ELF-1 (cell line): ENCODE data around the gene OGT.
"Not testable (repeated sequence)": the region's sequence is repeated elsewhere in the genome, so short reads cannot be mapped to it uniquely, and the experiment has no call there.

Experiments
- DNase-seq: peaks from one replicate; pipeline ENCODE4 v3.0.0-alpha.2; 2016; ENCODE audit warnings: low read depth, low spot score

Gene OGT

DNA sequence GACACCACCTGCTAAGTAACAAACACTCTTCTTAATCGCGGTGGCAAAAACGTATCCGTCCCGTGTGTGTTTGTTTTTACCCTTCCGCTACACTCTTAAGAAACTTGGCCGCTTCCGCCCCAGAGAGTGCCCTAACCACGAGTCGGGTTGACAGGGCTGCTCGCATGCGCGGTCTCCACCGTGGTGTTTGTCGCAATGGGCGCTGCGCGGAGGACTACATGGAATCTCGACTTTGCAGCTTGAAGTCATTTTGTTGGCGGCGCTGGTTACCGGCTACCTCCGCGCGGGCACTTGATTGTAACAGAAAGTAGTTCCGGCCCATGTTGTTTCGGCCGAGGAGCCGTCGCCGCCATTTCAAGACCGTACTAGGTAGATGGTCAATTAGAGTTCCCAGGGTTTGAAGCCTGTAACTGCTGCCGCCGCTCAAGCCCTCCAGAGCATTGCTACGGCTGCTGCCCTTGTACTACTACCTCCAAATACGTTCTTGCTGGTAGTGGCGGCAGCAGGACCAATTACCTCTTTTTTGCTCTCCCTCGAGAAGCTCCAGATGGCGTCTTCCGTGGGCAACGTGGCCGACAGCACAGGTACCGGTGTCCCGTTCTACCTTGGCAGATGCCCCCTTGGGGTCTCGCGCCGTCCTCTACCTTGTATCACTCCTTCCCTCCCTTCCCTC lies at the start of gene OGT:
Gene OGT, plus strand, starts transcription at position 352 of the 673 bp plus-strand sequence. Its CDS starts 196 bp downstream, at position 548.
- DNase-seq, result peak; percentile 99

- no peak for DNase-seq
Observed at GRCh38 chrX:71487814-71488213, 45.1 kb upstream of the OGT start.

DNA sequence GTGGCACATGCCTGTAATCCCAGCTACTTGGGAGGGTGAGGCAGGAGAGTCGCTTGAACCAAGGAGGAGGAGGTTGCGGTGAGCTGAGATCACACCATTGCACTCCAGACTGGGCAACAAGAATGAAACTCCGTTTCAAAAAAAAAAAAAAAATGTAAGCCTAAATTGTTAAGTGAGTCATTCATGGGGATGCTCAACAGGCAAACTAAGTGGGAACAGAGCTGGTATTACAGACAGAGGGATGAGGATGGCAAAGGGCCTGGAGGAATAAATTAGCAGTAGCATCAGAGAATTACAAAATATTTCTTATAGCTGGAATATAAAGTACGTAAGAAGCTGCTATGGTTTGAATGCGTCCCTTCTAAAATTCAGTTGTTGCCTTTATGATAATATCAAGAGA lies 43.4 kb upstream of the OGT start:
- no peak for DNase-seq

DNA sequence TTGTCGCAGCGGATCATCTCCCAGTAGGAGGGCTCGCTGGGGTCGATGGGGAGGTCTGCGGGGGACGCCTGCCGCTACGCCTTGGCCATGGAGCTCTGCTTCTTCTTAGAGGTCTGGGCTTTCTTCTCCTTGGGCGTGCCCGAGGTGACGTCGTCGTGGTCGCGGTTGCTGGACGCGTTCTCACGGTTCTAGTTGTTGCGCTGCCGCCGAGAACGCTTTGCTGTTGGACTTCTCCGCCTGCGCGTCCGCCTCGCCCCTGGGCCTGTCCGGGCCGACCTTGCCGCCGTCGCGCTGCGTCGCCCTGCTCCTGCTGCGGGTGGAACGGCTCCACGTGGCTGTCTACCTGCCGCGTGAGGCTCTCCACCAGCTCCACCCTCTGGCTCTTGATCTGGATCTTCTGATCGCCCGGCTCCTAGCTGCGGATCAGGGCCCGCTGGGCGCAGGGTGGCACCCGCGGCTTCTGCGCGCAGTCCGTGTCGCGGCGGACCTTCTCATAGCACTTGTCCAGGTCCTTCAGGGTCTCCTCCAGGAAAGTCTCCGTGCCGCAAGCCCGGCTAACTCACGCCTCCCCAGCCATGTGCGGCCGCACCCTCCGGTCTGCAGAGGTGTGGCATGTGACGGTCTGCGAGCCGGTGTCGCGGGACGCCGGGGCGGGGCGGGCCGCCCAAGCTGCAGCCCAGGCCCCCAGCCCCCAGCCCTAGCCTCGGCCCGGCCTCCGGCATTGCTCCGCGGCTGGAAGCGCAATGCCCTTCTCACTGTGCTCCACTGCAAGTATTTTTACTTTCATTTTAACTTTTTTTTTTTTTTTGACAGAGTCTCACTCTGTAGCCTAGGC lies 40.5 kb upstream of the OGT start:
- DNase-seq, result peak; percentile 80

- DNase-seq, result peak; percentile 18
Observed at GRCh38 chrX:71493111-71493613, 39.7 kb upstream of the OGT start.

- not testable (repeated sequence) for DNase-seq
Observed at GRCh38 chrX:71495979-71496378, 36.9 kb upstream of the OGT start.

- no peak for DNase-seq
Observed at GRCh38 chrX:71496476-71496875, 36.4 kb upstream of the OGT start.

GRCh38 chrX:71502080-71502479 lies 30.8 kb upstream of the OGT start:
- not testable (repeated sequence) for DNase-seq

GRCh38 chrX:71504346-71504745 lies 28.6 kb upstream of the OGT start:
- no peak for DNase-seq

DNA sequence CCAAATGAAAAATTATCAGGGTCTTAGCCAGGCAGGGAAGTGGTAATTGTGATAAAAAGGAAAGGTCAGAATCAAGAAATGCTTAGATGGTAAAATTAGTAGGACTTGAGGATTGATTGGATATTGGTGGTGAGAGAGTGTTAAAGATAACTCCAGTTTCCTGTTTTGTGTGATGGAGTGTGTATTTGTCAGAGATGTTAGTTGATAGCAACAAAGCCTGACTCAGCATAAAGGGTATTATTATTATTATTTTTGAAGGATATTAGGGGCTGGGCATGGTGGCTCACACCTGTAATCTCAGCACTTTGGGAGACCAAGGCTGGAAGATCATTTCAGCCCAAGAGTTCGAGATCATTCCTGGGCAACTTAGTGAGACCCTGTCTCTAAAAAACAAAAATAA lies 23.6 kb upstream of the OGT start:
- no peak for DNase-seq

GRCh38 chrX:71510161-71510560 lies 22.7 kb upstream of the OGT start:
- DNase-seq, result no peak

GRCh38 chrX:71513731-71514130 lies 19.2 kb upstream of the OGT start:
- not testable (repeated sequence) for DNase-seq

- no peak for DNase-seq
Observed at GRCh38 chrX:71514367-71515037, 18.4 kb upstream of the OGT start.

DNA sequence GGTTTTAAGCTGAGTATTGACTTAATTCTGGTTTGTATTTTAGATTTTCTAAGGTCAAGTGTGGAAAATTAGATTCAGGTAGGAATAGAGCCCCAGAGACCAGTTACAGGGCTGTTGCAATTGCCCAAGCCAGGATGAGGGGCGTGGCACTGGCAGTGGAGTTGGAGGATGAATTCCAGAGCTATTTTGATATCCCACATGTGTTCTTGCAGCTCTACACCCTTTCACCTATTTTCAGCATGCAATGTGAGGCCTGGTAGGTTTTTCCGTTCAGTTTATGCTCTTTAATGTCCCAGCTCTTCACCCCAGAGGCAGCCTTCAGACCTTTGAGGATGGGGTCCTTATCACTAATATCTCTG lies 17.9 kb upstream of the OGT start:
- DNase-seq, result no peak

DNA sequence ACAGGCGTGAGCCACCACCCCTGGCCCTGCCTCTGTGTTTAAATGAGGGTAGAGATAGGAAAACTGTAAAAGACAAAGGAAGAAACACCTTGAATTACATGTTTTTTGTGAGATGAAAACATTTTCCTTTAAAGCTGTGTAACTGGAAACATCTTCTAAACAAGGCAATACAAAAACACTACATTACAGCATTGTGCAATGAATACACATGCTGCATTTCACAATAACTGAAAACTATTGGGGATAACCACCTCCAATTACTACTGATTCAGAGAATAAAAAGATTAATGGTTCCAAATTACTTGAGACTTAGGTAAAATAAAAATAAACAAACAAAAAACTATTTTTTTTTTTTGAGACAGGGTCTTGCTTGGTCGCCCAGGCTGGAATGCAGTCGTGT lies 7.6 kb upstream of the OGT start:
- DNase-seq, result no peak

GRCh38 chrX:71532078-71532752 lies 689 bp upstream of the OGT start:
- DNase-seq, result no peak

DNA sequence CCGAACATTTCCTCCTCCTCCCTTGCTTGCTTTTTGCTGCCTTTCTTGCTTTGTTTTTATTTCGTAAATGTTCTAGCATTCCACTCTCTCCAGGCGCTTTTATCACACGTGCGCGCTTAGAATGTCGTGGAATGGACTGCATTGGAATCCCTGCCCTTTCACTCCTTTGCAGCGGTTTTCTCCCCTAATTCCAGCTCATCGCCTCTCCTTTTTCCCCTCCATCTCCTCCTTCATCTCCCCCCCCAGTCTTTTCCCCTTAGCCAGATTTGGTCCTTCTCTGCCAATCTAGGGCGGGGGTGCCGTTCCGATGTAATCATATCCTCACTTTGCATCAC lies 579 bp downstream of the OGT start:
- DNase-seq, result no peak

DNA sequence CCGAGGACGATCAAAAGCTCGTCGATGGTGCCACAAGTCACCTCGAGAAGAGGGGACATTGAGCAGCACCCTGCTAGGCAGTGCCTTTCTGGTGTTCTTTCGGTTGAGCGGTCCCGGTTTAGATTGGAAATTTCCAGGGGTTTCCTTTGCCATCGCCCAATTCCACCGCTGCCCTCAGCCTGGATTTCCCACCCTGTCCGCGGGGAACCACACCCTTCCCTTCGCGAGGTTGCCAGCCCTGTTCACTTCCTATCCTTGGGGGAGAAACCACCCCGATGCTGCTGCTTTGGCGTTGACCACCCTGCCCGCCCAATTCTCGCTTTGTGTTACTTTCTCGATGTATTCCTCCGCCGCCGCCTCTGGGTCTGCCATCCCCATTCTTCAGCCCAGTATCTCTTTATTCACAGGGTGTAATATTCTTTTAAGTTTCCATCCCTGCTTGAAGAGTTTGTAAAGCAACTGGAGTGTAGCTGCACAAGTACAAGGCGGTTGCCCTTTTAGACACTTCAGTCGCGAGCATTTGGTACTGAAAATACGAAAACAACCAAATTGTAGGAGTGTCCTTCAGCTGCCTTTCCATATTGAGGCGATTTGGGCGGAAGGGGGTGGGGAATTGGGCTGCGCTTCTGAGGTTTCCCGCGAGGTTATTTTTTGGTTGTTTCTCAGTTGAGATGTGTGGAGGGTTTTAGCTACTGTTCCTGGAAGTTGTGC lies 1.1 kb downstream of the OGT start:
- peak; percentile 73 for DNase-seq

DNA sequence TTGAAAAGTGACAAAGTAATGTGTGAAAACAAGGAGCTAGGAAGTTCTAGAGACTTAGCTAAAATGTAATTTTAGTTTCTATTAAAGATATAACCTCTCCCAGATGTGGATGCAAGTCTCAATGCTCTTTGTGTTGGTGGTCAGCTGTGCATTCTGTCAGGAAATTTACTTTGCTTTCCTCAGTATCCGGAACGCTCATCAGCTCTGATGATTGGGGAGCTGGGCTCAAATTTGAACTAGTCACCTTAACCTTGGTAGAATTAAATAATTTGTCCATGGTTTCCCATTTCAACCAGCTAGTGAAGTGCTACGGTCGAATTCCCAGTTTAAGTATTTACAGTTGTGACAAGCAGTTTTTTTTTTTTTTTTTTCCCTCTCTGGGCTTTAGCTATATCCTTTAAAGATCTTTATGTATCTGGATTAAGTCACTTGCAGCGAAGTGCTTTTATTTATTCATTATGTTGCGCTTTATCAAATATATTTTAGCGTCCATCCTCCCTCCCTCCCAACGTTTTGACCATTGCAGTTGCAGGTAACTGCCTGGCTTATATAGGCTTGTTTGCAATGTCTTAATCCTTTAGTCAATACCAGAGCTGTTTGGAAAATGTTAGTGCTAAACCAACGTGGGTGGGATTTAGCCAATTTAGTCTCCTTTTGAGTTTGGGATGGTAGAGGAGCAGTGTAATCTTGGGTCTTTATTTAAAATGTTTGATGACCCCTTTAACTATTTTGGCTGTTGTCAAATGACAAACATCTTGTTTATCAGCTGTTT lies 2.1 kb downstream of the OGT start:
- DNase-seq, result no peak

GRCh38 chrX:71536285-71536684 lies 3.4 kb downstream of the OGT start:
- DNase-seq, result no peak

DNA sequence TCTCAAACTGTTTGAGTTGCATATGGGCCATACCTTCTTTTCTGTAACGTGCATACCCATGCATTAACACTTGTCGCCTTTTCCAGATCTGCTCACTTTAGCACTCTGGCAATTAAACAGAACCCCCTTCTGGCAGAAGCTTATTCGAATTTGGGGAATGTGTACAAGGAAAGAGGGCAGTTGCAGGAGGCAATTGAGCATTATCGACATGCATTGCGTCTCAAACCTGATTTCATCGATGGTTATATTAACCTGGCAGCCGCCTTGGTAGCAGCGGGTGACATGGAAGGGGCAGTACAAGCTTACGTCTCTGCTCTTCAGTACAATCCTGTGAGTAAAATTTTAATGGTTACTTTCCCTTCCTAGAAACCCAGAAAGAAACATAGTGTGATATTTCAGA lies 4.8 kb downstream of the OGT start:
- no peak for DNase-seq
